ENCODE measurements around the gene KHK.

Gene KHK

DNA sequence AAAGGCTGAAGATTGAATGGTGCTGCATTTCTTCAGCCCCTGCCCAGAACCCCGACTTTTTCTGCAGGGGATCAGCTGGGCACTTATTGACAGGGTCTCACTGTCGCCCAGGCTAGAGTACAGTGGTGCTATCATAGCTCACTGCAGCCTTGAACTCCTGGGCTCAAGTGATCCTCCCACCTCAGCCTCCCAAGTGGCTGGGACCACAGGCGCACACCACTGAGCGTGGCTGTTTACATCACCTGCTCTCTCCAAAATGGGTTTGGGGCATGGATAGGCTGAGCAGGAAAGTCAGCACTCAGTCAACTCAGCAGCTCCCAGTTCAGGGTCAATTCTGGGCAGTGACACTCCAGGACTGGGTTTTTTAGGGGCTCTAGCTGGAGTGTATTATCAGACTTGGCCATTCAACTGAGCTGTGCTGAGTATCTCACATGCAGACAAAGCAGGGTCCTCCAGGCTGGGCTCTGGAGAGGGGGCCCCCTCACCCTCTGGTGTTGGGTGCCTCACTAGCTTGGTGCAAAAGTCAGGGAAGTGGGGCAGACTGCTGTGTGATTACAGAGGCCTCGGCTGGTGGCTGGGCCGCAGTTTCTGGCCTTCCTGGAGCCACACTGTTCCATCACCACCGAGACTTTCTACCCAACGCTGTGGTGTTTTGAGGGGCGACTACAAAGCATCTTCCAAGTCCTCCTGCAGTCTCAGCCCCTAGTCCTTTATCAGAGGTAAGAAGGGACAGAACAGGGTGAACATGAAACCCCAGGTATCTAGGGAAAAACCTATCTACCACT, 41.5 kb downstream of the KHK start:
- no peak for DNase-seq
- TF ChIP-seq GATA1 (IDR thresholded peaks at IDR 0.05; ENCODE audit: low read depth, low read length), result no peak
- no peak for TF ChIP-seq POLR2A (IDR thresholded peaks at IDR 0.05; ENCODE audit: low read length)

DNA sequence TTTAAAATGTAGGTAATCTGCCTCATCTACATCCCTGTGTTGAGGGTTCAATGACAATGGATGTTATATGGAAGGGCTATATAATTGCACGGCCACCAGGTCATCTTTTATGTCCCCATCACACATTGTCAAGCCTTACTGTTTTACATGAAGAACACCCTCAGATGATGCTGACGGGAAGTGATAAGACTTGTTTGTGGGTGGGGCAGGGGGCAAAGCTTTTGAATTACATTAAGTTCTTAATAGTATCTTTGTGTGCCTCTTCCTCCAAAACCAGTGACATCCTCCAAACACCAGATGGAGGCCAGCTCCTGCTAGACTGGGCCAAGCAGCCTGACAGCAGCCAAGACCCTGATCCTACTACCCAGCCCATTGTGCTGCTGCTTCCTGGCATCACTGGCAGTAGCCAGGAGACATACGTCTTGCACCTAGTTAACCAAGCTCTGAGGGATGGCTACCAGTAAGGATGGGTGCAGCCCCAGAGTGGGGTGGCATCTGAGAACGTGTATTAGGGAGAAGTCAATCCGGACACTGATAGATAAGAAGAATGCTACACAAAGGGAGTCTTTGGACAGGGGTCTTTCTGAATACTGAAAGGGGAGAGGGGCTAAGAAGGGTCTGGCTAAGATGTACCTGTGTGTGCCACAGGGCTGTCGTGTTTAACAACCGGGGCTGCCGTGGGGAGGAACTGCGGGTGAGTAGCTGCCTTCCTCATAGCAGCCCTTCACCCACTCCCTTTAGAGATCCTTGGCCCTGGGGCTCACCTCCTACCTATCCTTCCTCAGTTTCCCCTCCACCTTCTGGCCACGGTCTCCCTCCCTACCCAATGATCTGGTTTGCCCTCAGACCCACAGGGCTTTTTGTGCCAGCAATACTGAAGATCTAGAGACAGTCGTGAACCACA, 42.3 kb downstream of the KHK start:
- TF ChIP-seq POLR2A (IDR thresholded peaks at IDR 0.05; ENCODE audit: low read length) (no peak), GATA1 (IDR thresholded peaks at IDR 0.05; ENCODE audit: low read depth, low read length) (no peak)
- DNase-seq, result peak in 1 of 2 experiments; percentile 41

DNA sequence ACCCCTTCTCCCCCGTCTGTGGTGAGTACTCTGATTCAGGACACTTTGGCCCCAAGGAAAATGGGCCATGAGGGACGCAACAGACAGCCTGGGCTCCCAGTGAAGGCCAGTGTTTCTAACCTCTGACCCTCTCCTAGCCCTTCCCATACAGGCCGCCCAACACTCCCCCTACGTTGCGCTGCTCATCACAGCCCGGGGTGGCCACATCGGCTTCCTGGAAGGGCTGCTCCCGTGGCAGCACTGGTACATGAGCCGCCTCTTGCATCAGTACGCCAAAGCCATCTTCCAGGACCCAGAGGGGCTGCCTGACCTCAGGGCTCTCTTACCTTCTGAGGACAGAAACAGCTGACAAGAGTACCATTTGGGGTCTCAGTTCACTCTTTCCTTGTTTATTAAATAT, 43.8 kb downstream of the KHK start:
- DNase-seq, result no peak
- no peak for TF ChIP-seq POLR2A (IDR thresholded peaks at IDR 0.05; ENCODE audit: low read length)
- no peak for TF ChIP-seq GATA1 (IDR thresholded peaks at IDR 0.05; ENCODE audit: low read depth, low read length)

DNA sequence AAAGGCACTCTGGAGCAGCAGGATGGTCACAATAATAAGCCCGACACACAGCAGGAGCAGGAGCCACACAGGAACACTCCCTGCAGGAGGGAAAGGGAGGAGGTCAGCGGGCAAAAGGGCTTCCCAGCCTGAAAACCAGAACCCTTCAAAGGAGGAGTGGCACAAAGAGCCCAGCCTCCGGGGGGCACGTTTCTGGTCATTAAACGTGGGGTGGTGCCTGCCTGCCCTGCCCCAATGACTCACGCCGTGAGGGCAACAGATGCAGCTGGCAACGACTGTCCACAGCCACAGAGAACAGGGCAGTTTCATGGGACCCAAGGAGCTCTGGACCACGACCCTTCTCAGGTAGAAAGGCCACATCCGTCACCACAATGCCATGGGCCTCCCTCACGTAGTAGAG, 44.9 kb downstream of the KHK start:
- DNase-seq, result no peak
- TF ChIP-seq GATA1 (IDR thresholded peaks at IDR 0.05; ENCODE audit: low read depth, low read length) (no peak), POLR2A (IDR thresholded peaks at IDR 0.05; ENCODE audit: low read length) (no peak)

DNA sequence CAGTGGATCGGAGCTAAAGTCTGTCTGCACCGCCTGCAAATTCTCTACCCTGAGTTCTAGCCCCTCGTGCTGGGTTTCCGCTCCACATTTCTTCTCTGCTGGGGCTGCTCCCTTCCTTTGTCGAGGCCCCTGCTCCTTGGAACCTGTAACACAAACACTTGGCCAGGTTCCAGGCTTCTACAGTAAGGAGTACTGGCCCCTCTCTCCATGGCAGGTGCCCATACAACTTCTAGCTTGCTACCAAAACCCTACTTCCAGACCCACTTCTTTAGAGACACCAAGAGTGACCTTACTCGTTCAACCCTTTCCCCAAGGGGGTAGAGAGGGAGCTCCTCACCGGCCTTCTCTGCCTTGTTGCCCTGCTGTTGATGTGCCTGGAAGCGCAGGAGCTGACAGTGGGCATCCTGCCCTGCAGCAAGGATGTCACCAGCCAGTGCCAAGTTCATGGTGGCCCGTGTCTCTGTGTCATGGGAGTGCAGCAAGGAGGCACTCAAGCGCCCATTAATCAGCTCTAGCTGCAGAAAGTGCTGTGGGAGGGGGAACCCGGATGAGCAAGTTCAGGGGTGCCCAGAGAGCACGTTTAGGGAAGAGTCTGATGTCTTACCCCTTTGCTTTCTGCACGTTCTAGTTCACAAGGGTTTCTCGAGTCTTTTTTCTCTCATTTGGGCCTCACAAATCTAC, 46.8 kb downstream of the KHK start:
- DNase-seq, result peak; percentile 50 to 52
- TF ChIP-seq GATA1 (IDR thresholded peaks at IDR 0.05; ENCODE audit: low read depth, low read length) (no peak), POLR2A (IDR thresholded peaks at IDR 0.05; ENCODE audit: low read length) (no peak)

DNA sequence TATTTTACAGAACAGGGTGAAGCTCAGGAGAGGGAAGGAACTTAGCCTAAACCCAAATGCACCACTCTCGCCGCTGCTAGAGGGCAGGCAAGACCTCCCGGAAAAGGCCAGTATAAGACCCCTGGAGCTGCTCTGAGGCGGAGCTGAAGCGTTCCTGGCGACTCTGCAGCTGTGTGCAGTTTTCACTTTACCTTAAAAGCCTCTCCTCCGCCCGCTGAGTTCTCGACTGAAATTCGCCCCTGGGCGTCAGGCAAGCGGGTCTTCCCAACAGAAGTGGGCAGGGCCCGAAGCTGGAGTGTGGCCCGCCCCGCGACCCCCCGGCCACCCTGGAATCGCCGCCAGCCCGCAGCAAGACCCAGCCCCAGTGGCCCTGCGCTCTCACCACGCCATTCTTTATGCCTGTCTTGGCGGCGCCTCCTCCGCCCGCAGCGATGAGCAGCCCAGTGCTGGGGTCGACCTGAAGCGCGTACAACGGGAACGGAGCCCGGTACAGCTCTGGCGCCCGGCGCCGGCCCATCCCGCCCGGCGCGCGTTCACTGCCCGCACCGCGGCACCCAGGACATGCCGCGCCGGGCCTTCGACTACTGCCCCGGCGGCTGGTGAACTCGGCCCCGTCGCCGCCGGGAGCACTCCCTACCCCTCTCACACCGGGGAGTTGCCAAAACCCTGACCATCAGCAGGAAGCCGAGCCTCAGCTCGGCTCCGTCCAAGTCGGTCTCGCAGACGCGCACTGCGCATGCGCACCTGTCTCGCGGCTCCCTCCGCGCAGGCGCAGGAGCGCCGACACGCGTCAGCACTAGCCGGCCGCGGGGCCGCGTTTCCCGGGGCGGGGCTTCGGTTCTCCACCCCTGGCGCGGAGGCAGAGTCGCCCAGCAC, 47.6 kb downstream of the KHK start, which contains the start of gene PREB:
Gene PREB (minus strand): TSS at position 732 of the 876 bp plus-strand sequence. CDS start 215 bp downstream, at position 517.
- TF ChIP-seq GATA1 (IDR thresholded peaks at IDR 0.05; ENCODE audit: low read depth, low read length) (no peak), POLR2A (IDR thresholded peaks at IDR 0.05; ENCODE audit: low read length) (peak; percentile 86)
- DNase-seq, result peak; percentile 96 to 99

DNA sequence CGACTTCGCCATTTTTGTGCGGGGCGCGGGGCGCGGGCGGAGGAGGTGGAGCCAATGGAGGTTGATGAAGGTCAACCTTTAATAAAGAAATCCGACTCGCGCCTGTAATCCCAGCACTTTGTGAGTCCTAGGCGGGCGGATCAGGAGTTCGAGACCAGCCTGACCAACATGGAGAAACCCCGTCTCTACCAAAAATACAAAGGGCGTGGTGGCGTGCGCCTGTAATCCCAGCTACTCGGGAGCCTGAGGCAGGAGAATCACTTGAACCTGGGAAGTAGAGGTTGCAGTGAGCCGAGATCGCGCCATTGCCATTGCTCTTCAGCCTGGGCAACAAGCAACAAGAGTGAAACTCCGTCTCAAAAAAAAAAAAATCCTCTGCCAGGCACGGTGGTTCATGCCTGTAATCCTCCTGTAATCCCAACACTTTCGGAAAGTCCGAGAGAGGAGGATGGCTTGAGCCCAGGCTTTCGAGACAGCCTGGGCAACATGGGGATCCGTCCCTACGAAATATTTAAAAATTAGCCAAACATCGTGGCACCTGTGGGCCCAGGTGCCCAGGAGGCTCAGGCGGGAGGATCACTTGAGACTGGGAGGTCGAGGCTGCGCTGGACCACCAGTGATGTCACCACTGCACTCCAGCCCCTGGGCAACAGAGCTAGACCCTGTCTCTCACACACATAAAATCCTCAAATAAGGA, 48.4 kb downstream of the KHK start:
- TF ChIP-seq POLR2A (IDR thresholded peaks at IDR 0.05; ENCODE audit: low read length) (peak; percentile 50), GATA1 (IDR thresholded peaks at IDR 0.05; ENCODE audit: low read depth, low read length) (no peak)
- DNase-seq, result no peak

DNA sequence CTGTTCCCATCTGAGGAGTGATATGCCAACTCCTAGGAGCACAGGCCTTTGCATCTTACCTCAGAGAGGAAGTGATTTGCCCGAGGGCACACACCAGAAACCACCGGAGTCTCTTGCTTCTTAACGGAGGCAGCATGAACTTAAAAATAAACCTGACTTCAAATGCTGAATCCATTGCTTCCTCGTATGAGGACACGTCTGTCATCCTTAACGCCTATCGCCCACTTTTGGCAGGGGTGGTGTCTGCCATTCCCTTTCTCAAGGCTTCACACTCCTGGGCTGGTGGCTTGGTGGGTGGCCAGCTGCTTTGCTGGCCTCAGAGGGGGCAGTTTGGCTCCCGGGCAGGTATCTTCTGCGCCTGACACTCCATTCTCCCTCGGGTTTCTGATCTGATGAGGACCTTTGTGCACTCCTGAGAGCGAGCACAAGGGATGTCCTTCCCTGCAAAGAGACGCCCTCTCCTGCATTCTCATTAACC, 48.9 kb downstream of the KHK start:
- no peak for DNase-seq
- no peak for TF ChIP-seq GATA1 (IDR thresholded peaks at IDR 0.05; ENCODE audit: low read depth, low read length)
- TF ChIP-seq POLR2A (IDR thresholded peaks at IDR 0.05; ENCODE audit: low read length), result no peak

DNA sequence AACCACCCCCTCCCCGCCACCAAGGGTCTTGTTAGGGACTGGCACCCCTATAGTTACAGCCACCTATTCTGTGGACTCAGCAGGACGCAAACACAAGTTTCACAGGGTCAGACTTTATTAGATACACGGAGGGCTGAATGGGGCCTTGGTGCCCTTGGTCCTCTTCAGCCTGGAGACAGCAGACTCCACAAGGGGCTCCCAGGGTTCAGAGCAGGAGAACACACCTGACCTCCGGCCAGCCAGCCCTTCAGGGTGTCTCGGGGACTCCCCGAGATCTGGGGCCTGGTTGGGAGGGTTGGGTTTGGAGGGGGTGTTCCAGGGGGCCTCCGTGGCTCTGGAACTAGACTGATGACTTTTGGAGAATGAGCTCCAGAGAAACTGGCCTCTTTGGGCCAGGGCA, 50.2 kb downstream of the KHK start:
- TF ChIP-seq GATA1 (IDR thresholded peaks at IDR 0.05; ENCODE audit: low read depth, low read length), result no peak
- no peak for TF ChIP-seq POLR2A (IDR thresholded peaks at IDR 0.05; ENCODE audit: low read length)
- no peak for DNase-seq

DNA sequence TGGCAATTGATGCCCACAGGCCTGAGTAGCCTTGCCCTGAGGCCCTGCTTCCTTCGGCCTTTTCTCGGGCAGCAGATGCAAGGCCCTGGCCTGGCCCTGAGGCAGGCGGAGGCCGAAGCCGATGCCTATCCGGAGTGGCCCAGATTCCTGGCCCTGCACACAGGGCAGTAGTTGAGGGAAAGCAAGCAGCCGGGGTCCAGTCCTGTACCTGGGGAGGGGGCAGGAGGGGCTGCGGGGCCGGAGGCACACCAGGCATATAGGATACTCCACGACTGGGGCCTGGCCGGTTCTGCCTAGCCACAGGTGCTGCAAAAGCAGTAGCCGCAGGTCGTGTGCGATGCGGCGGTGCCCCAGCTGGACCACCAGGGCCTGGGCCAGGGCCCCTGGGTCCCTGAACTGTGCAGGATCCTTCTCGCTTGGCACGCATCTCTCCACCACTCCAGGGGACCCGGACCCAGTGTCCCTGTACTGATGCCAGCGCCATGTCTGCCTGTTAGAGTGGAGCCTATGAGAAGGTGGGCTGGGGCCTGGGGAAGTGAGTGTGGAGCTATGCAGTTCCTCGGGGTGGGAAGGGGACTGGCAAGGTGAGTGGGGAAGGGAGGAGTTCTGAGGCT, 50.9 kb downstream of the KHK start:
- TF ChIP-seq POLR2A (IDR thresholded peaks at IDR 0.05; ENCODE audit: low read length) (no peak), GATA1 (IDR thresholded peaks at IDR 0.05; ENCODE audit: low read depth, low read length) (no peak)
- DNase-seq, result no peak

DNA sequence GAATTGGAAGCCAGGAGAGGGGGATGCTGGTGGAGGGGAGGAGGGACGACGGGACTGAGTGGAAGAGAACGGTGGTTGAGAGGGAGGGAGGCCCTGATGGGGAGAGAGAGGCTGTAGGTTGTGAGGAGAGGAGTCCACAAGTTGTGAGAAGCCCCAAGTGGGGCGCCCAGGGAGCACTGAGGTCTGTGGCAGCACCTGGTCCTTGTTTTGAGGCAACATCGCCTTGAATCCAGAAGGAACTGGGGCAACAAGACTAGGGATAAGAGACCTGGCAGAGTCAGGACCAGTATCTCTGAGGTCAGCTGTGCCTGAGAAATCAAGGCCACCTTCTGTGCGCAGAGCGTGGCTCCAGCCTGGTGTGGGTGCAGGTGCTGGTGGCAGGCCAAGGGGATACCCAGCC, 51.5 kb downstream of the KHK start:
- no peak for DNase-seq
- TF ChIP-seq GATA1 (IDR thresholded peaks at IDR 0.05; ENCODE audit: low read depth, low read length) (no peak), POLR2A (IDR thresholded peaks at IDR 0.05; ENCODE audit: low read length) (no peak)

DNA sequence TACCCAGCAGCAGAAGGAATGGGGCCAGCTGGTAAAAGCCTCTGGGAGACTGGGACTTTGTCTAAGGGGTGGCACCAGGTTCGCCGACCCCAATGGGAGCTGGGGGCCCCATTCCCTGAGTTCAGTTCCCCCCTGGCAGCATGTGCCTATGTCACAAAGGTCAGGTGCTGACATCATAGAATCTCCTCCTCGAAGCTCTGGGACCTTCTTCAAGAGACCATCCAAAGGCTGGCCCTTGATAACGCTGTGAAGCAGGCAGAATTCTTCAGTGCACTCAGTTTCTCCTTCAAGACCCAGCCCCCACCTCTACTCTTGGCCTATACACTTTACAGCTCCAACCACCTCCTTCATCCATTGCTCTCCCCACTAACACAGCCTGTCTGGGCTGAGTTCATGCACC, 52.7 kb downstream of the KHK start, which contains the start of gene PRR30:
Gene PRR30 (minus strand): TSS at position 101 of the 400 bp plus-strand sequence. CDS start 1,081 bp downstream, outside the sequence.
- no peak for DNase-seq
- TF ChIP-seq POLR2A (IDR thresholded peaks at IDR 0.05; ENCODE audit: low read length) (no peak), GATA1 (IDR thresholded peaks at IDR 0.05; ENCODE audit: low read depth, low read length) (no peak)

Measured in erythroblast (primary cell).